SKM-1 (cell line): Measurements from ENCODE around the gene GRID1.
A peak's percentile ranks its signal among the peaks of the same experiment; 100 is the strongest.

Experiments
- DNase-seq: peaks from one replicate; lab custom pipeline; 2025; ENCODE audit not compliant: unreplicated experiment; lab: John Stamatoyannopoulos, UW

Gene GRID1

GRCh38 chr10:86355571-86356038 is 11.0 kb downstream of the GRID1 start:
- DNase-seq: peak; percentile 86

- peak; percentile 74 for DNase-seq
Observed at GRCh38 chr10:86354761-86355540, 11.6 kb downstream of the GRID1 start.

- no peak for DNase-seq
Observed at GRCh38 chr10:86353506-86354485, 12.8 kb downstream of the GRID1 start.

GRCh38 chr10:86350897-86351296 is 15.7 kb downstream of the GRID1 start:
- no peak for DNase-seq

- no peak for DNase-seq
Observed at GRCh38 chr10:86349940-86350630, 16.5 kb downstream of the GRID1 start.

- DNase-seq: peak; percentile 40
Observed at GRCh38 chr10:86349474-86349873, 17.1 kb downstream of the GRID1 start.

- no peak for DNase-seq
Observed at GRCh38 chr10:86348321-86349210, 18.0 kb downstream of the GRID1 start.

GRCh38 chr10:86347856-86348255 is 18.7 kb downstream of the GRID1 start:
- DNase-seq: no peak

GRCh38 chr10:86346799-86347665 is 19.6 kb downstream of the GRID1 start:
- DNase-seq: no peak

- DNase-seq: no peak
Observed at GRCh38 chr10:86345859-86346798, 20.5 kb downstream of the GRID1 start.

GRCh38 chr10:86345296-86345858 is 21.2 kb downstream of the GRID1 start:
- no peak for DNase-seq

GRCh38 chr10:86344714-86345161 is 21.9 kb downstream of the GRID1 start:
- no peak for DNase-seq

- DNase-seq: no peak
Observed at GRCh38 chr10:86344281-86344680, 22.3 kb downstream of the GRID1 start.

GRCh38 chr10:86343761-86344160 is 22.8 kb downstream of the GRID1 start:
- no peak for DNase-seq

GRCh38 chr10:86342111-86342863 is 24.3 kb downstream of the GRID1 start:
- no peak for DNase-seq

- peak; percentile 60 for DNase-seq
Observed at GRCh38 chr10:86341361-86341811, 25.2 kb downstream of the GRID1 start.

GRCh38 chr10:86340991-86341260 is 25.7 kb downstream of the GRID1 start:
- DNase-seq: no peak
